Measurements from ENCODE around the gene LAMB4. TPM values are rescaled to one million over a fixed set of nuclear protein-coding genes. Genes with fewer than 3 reads are reported as not detected.

LAMB4 gene
- total RNA-seq, 2 donors from 2014 or later: 0.85 TPM; not detected in 1

- Histone ChIP-seq H3K4me1 (replicated peaks) (no peaks in the 10 kb centered on the region), H3K27me3 (replicated peaks; ENCODE audit: insufficient read depth) (no peaks in the 10 kb centered on the region), H3K36me3 (no peaks in the 10 kb centered on the region), H3K27ac (no peak overlapping the region), H3K9me3 (no peaks in the 10 kb centered on the region), H3K4me3 (no peak overlapping the region)
- no peak for DNase-seq (ENCODE audit: low spot score)
- TF ChIP-seq POLR2A (IDR thresholded peaks at IDR 0.05): no peak
- no peak for TF ChIP-seq POLR2AphosphoS5 (IDR thresholded peaks at IDR 0.05)
- no peak for TF ChIP-seq CTCF (IDR thresholded peaks at IDR 0.05)
- intact Hi-C loops (cut with DNase I): loop anchor here (5.0 kb wide), 1 partner anchor 674 kb away; no protein-coding TSS in a partner anchor
- 89% methylated on average over 4 of the region's 4 CpGs for WGBS
These were observed 6.1 kb upstream of the LAMB4 start for GRCh38 chr7:108136191-108136688.

- no peaks in the 10 kb centered on the region for H3K36me3 ChIP-seq
- 88% methylated on average over 7 of the region's 7 CpGs for WGBS
- DNase-seq (ENCODE audit: low spot score): no peak
- no peaks in the 10 kb centered on the region for H3K4me1 ChIP-seq (replicated peaks)
- intact Hi-C loops (cut with DNase I): loop anchor here (5.0 kb wide), 1 partner anchor 673 kb away; no protein-coding TSS in a partner anchor
- H3K27me3 ChIP-seq (replicated peaks; ENCODE audit: insufficient read depth): no peaks in the 10 kb centered on the region
- no peaks in the 10 kb centered on the region for H3K9me3 ChIP-seq
- H3K27ac ChIP-seq: no peak overlapping the region
- H3K4me3 ChIP-seq: no peak overlapping the region
- TF ChIP-seq POLR2A (IDR thresholded peaks at IDR 0.05): no peak
- no peak for TF ChIP-seq CTCF (IDR thresholded peaks at IDR 0.05)
- no peak for TF ChIP-seq POLR2AphosphoS5 (IDR thresholded peaks at IDR 0.05)
These were observed 5.5 kb upstream of the LAMB4 start for GRCh38 chr7:108135446-108136190.

- no peaks in the 10 kb centered on the region for H3K36me3 ChIP-seq
- no peaks in the 10 kb centered on the region for H3K9me3 ChIP-seq
- no peaks in the 10 kb centered on the region for H3K27me3 ChIP-seq (replicated peaks; ENCODE audit: insufficient read depth)
- 83% methylated on average over 1 of the region's 1 CpG for WGBS
- no peak overlapping the region for H3K27ac ChIP-seq
- no peak overlapping the region for H3K4me3 ChIP-seq
- intact Hi-C loops (cut with DNase I): no loop called here
- no peak for DNase-seq (ENCODE audit: low spot score)
- TF ChIP-seq POLR2AphosphoS5 (IDR thresholded peaks at IDR 0.05): no peak
- TF ChIP-seq CTCF (IDR thresholded peaks at IDR 0.05): no peak
- no peak for TF ChIP-seq POLR2A (IDR thresholded peaks at IDR 0.05)
- H3K4me1 ChIP-seq (replicated peaks): no peaks in the 10 kb centered on the region
These were observed 4.3 kb upstream of the LAMB4 start for GRCh38 chr7:108134486-108134885.

- Histone ChIP-seq H3K27ac (no peak overlapping the region), H3K4me1 (replicated peaks) (no peaks in the 10 kb centered on the region), H3K36me3 (no peaks in the 10 kb centered on the region), H3K9me3 (no peaks in the 10 kb centered on the region), H3K27me3 (replicated peaks; ENCODE audit: insufficient read depth) (no peaks in the 10 kb centered on the region), H3K4me3 (no peak overlapping the region)
- WGBS: 89% methylated on average over 13 of the region's 13 CpGs
- no peak for DNase-seq (ENCODE audit: low spot score)
- TF ChIP-seq POLR2A (IDR thresholded peaks at IDR 0.05): no peak
- intact Hi-C loops (cut with DNase I): no loop called here
These were observed 2.5 kb upstream of the LAMB4 start for GRCh38 chr7:108132551-108133265.

GRCh38 chr7:108129018-108129965 lies 869 bp downstream of the LAMB4 start:
- H3K9me3 ChIP-seq: no peaks in the 10 kb centered on the region
- no peaks in the 10 kb centered on the region for H3K4me1 ChIP-seq (replicated peaks)
- no peaks in the 10 kb centered on the region for H3K36me3 ChIP-seq
- H3K27ac ChIP-seq: no peak overlapping the region
- TF ChIP-seq POLR2AphosphoS5 (IDR thresholded peaks at IDR 0.05): no peak
- no peak for TF ChIP-seq CTCF (IDR thresholded peaks at IDR 0.05)
- TF ChIP-seq POLR2A (IDR thresholded peaks at IDR 0.05): no peak
- H3K4me3 ChIP-seq: no peak overlapping the region
- WGBS: 87% methylated on average over 7 of the region's 7 CpGs
- no peaks in the 10 kb centered on the region for H3K27me3 ChIP-seq (replicated peaks; ENCODE audit: insufficient read depth)
- intact Hi-C loops (cut with DNase I): no loop called here
- DNase-seq (ENCODE audit: low spot score): no peak

All from prostate gland (tissue), 2 donors.